GM10847 (cell line): ENCODE measurements around the gene DDX25.

Source experiments
- POLR2A ChIP-seq: IDR thresholded peaks from 2 replicates; pipeline ENCODE4 v1.6.1; 2011; ENCODE audit not compliant: insufficient read length; ENCODE audit errors: extremely low read depth

DDX25 gene

DNA sequence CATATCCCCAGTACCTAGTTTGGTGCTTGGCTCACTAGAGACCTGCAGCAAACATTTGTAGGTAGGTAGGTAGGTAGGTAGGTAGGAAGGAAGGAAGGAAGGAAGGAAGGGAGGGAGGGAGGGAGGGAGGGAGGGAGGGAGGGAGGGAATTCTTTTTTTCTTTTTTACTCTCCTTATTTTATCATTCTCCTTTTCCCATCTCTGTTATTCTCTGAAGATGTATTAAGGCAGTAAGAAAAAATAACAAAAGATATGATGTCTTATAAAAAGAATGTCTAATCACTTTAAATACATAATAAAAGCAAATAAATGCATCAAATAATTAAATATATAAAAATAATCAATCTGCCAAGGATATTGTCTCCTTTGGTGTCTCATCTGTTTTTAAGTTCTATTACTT lies 70.0 kb downstream of the DDX25 start:
- TF ChIP-seq POLR2A, result no peak

DNA sequence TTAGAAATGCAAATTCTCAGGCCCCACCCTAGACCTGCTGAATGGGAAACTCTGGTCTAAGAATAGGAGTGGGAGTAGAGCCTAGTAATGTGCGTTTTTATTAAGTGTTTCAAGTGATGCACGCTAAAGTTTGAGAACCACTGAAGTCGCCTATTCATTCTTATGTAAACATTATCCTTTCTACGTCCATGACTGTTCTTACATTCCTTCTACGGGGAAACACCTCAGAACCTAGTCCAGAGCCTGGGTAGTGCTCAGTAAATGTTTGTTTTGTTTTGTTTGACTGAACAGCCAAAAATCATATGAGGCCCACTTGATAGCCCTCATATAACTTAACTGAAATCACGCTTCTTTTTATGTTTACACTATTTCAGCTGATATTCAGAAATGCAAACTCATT lies 71.3 kb downstream of the DDX25 start:
- TF ChIP-seq POLR2A, result no peak

GRCh38 chr11:125976156-125976555 lies 71.8 kb downstream of the DDX25 start:
- TF ChIP-seq POLR2A, result no peak

- TF ChIP-seq POLR2A, result no peak
These were observed 73.0 kb downstream of the DDX25 start for GRCh38 chr11:125977333-125977732.

DNA sequence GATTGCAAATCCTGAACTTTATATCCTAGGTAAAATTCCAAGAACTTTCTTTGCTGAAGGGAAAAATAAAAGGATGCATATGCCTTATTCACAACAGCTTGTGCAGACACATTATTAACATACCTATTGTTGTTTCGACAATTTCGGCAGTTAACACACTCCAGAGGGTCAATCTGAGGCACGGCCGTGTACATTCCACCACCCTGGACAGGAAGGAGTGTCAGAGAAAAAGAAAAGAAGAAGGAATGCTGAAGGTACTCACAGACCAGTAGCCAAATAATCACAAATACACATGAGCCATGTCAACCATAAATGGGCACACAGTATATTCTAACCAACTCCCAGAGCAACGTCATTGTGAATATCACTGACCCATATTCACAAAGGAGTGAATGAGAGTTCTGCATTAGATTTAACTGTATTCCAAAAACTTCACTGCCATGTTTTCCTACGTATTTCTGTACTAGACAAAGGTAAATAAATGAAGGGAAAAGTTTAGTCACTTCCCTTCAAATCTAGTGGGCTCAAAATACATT lies 73.9 kb downstream of the DDX25 start:
- TF ChIP-seq POLR2A, result no peak
